HG03520 (cell line): ENCODE results near the gene ROPN1.

Experiments used
- ATAC-seq: cut with Tn5 transposase; IDR thresholded peaks from one replicate; pipeline ENCODE4 v1.9.1; 2021; ENCODE audit warnings: mild to moderate bottlenecking, moderate library complexity; ENCODE audit not compliant: unreplicated experiment

The ROPN1 gene

DNA sequence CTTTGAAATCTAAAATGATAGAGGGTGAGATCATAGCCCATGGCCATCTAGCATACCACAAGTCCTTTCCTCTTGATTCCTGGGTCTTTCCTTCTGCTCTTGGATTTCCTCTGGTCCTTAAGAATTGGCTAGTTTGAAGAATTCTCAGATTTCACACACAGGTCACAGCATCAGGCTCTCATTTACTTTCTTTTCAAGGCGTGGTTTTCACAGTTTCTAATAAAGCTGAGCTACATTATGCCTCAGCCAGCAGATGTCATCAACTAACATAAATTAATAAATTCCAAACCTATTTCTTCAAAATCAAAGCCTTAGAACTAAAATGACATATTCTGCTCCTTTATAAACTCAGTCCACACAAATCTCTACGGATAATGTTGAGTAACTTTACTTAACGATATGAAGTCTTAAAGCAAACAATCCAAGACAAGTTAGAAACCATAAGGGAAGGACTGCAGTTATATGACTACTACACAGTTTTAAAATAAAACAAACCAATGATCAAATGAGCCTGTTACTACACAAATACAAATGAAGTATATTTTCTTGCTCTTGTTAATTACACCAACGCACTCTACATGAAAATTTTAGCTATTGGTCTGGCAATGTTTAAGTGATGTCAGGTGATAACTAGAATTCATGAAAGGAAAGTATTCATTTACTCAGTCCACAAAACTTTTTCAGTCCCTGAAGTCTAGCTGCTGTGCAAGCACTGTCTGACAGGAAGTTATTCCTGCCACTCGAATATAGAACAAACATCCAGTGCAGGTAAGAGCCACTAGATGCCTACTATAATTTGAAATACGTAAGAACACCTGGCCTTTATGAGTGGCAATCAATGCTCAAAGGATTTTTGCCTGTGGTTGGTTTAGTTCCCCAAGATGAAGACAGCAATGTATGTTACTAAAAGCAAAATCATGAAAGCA lies 40.1 kb downstream of the ROPN1 start:
- no peak for ATAC-seq

DNA sequence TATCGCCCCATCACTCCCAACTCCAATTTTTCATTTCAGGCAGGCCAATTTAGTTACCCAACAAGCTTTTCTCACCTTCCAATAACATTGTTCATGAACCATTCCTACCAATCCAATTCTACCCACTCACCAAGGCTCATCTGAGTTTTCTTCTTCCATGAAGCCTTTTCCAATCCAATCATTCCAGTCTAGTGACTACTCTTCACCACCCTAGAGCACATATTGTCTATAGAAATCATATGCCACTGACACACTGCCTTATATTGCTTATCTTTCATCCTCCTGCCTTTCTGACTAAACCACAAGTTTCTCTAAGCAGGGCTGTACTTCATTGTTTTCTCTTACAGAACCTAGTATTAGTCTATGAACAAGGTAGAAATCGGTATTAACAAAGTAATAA lies 42.3 kb downstream of the ROPN1 start:
- no peak for ATAC-seq

DNA sequence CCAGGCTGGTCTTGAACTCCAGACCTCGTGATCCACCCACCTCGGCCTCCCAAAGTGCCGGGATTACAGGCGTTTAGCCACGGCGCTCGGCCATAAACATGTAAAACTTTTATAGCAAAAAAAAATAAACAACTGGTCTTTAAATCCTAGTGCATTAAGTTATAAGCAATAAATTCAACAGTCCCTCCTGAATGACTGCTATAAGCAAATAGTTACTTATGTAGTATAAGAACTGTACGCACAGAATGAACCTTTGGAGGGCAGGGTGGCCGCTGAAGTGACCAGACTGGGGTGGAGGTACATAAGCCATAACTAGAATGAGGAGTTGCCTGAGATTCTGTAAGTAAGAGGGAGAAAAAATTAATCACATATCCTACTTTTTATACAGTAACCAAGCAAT lies 43.5 kb downstream of the ROPN1 start:
- ATAC-seq: no peak

DNA sequence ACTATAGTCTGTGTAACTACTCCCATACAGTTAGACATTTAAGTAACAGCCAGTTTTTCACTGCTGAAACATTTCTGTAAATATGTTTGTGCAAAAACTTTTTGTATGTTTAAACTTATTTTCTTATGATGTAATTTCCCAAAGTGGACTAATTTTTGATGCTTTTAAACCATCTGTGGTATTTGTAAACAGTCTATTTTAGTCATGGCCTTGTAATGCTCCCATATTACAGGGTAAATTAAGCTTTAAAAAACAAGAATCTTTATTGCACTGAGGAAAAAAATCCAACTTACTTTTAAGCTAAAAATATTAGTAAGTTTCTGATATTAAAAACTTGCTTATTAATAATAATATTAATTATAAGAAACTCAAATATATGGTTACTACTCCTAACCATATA lies 44.4 kb downstream of the ROPN1 start:
- ATAC-seq: no peak

DNA sequence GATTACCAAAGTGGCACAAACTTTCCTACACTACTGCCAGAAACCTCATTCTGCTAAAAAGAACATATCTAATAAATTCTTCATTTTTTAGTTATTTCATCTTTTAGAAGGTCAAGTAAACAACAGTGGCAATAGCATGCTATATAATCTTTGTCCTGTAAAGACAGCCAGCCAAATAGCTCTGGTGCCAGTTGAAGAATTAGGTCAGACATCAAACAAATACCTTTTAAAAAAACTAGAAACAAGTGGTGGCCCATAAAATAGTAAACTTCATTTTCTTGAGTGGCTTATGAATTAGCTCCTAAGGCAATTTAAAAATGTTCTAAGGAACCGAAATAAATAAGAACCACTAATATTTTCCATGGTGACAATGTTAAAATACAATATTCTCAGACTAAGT lies 50.4 kb downstream of the ROPN1 start:
- no peak for ATAC-seq

DNA sequence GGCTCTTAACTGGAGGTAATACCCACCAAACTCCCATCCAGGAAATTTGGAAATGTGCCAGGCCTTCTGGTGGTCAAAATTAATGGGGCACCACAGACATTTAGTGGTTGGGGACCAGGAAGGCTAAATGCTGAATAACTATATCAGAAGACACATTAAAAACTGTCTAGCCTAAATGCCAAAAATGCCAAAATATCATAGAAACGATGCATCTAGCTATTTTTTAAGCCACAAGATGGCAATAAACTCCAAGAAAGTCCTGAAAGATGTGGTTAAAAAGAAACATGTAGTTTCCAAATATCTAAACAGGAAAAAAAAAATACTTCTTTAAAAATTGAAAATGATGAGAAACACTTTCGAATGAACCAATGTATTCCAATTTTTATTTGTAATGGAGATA lies 50.8 kb downstream of the ROPN1 start:
- ATAC-seq: no peak

GRCh38 chr3:123939706-123940105 lies 52.2 kb downstream of the ROPN1 start:
- no peak for ATAC-seq

- ATAC-seq: no peak
Measured at GRCh38 chr3:123936400-123936799, 55.5 kb downstream of the ROPN1 start.

GRCh38 chr3:123935830-123936229 lies 56.1 kb downstream of the ROPN1 start:
- ATAC-seq: no peak

- ATAC-seq: no peak
Measured at GRCh38 chr3:123934250-123934649, 57.7 kb downstream of the ROPN1 start.

- no peak for ATAC-seq
Measured at GRCh38 chr3:123930445-123930844, 61.5 kb downstream of the ROPN1 start.

GRCh38 chr3:123929325-123929724 lies 62.6 kb downstream of the ROPN1 start:
- ATAC-seq: no peak

DNA sequence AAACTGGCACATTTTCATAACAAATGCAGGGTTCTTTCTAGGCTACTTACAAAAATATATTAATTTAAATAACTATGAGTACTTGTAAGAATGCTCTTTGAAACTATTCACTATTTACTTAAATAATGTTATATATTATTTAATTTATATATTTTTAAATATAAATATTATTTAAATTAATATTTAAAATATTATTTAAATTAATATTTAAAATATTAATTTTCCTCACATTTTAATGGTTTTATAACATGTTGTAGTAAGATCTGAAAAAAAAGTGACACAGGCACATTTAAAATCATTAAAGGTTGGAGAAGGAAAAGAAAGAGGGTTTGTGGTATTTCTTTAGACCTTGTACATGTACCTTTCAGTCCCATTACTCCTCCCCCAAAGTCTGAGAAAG lies 65.5 kb downstream of the ROPN1 start:
- ATAC-seq: no peak

DNA sequence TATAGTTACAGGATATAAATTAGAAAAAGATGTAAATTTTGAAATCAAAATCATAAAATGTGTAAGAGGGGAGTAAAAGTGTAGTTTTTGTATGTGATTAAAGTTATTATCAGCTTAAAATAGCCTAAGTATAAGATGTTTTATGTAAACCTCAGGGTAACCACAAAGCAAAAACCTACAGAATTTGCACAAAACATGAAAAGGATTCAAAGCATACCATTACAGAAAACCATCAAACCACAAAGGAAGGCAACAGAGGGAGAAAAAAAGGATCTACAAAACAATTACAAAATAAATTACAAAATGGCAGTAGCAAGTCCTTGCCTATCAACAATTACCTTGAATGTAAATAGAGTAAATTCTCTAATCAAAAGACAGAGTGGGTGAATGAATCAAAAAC lies 71.1 kb downstream of the ROPN1 start:
- ATAC-seq: no peak

- no peak for ATAC-seq
Measured at GRCh38 chr3:123920383-123920782, 71.5 kb downstream of the ROPN1 start.

DNA sequence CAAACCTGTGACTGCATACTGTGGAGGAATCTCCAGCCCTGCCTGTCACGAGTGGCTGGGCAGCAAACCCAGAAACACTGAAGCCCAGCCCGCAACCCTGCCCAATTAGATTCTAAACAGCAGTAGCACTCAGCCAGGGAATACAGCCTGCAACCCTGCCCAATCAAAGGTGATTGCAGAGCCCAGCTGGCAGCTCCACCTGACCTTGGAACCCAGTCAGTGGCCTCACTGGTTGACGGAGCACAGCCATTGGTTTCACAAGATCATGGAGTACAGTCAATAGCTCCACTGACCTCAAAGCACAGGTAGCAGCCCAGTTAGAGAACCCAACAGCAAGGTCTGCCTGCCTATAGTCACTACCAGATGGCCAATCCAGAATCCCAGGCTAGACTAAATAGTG lies 72.6 kb downstream of the ROPN1 start:
- no peak for ATAC-seq
